OCI-M2 (cell line): Measurements from ENCODE around the gene PMVK.
"Not testable (repeated sequence)": the region's sequence is repeated elsewhere in the genome, so short reads cannot be mapped to it uniquely, and the experiment has no call there.

Experiments used
- DNase-seq: peaks from one replicate; lab custom pipeline; 2025; ENCODE audit not compliant: unreplicated experiment; lab: John Stamatoyannopoulos, UW

Gene PMVK

DNA sequence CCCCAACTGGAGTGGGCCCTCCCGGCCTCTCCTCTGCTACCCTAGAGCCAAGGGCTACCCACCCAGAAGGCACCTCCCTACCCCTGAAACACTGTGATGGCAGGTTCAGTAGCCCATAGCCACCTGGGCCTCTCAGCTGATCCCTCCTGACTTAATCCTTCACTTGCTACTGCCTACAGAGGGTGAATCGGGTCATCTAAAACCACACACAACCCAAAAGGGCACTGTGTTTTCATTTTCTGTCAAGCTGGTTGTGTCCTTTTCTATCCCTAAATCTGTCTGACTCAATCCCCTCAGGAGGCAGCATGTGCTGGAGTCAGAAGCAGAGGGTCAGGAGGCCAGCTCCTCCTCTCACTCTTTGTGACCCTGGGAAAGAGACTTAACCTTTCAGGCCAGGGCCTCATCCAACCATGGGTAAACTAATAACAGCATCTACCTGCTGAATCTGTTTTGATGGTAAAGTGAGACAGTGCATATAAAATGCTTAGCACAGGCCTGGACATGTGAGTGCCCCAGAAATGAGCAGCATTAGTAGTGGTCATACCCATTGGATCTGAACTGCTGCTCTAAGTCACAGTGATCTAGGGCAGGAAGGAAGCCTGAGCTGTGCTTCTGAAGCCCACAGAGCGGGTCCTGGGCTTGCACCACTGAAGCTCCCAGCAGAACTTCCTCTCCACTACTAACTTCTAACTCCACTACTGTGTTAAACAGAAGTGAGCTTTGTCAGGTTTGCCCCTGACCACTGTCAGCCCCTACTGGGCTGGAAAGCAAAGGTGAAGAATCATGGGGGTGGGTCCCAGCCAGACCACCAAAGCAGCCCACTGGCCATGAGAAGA lies 11.0 kb downstream of the PMVK start:
- DNase-seq: no peak

DNA sequence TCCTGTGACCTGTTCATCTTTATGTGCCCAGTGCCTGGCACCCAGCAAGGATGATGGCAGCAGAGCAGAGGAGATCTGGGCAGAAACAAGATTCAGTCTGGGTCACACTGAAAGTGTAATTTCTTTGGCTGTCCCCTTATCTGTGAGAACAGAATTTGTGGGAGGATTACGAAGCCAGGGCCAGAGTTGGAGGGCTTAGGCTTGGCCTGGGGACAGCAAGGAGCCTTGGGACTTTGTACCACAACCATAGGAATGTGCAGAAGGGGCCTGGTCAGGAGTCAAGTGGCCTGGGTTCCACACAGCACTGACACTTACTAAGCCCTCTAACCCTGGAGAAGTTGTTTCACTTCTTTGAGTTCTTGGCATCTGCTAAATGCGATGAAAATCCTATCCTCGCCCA lies 12.8 kb downstream of the PMVK start:
- DNase-seq: no peak

DNA sequence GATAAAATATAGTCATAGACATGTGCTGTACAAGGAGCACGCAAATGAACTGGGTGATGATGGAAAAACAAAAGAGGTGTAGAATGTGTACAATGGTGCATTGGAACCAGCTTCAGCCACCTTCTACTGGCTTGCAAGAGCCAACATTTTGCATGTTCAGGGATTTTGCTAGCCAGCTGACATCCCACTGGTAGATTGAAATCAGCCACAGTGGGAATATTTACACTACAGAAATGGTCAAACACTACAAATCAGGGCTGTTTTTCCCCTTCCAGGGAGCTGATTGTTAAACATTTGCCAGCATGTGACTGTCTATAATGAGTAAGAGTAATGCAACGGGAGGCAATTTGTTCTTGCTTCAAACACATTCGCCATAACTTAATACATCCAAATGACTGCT lies 23.2 kb downstream of the PMVK start:
- no peak for DNase-seq

DNA sequence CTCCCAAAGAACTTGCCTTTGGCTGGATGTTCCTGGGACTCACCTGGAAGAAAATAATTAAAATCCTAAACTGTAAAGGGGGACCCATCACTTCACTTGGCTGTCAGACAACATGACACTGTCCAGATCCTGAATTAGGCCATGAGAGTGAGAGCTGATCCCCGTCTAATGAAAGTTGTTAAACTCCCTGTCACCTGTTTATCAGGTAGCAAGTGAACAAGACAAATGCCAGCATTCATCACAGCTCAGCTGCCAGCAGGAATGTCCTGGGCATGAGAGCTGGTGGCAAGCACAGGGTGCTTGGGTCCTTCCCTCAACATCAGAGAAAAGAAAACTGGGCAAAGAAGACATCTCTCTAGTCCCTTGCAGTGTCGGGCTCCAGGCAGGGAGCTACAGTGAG lies 23.8 kb downstream of the PMVK start:
- no peak for DNase-seq

- no peak for DNase-seq
Measured at GRCh38 chr1:154911691-154912550, 24.6 kb downstream of the PMVK start.

GRCh38 chr1:154910851-154911250 lies 25.7 kb downstream of the PMVK start:
- no peak for DNase-seq

DNA sequence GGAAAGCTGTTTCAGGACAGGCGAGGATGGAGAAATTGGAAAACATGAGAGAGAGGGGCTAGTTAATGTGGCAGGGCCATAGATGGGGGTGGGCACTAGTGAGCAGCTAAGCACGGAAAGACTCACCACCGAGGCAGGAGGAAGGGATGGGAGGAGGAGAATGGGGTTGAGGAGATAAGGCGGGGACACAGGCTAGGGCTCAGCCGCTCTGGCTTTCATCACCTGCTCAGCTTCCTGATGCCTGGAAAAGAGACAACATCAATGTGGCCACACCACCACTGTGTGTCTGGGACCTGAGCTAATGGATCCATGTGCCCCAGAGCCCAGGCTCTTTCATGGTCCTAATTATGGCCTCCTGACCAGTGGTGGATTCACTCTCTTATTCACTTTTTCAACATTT lies 27.6 kb downstream of the PMVK start:
- DNase-seq: no peak

- DNase-seq: not testable (repeated sequence)
Measured at GRCh38 chr1:154908129-154908528, 28.4 kb downstream of the PMVK start.

GRCh38 chr1:154906621-154907081 lies 29.9 kb downstream of the PMVK start:
- no peak for DNase-seq

DNA sequence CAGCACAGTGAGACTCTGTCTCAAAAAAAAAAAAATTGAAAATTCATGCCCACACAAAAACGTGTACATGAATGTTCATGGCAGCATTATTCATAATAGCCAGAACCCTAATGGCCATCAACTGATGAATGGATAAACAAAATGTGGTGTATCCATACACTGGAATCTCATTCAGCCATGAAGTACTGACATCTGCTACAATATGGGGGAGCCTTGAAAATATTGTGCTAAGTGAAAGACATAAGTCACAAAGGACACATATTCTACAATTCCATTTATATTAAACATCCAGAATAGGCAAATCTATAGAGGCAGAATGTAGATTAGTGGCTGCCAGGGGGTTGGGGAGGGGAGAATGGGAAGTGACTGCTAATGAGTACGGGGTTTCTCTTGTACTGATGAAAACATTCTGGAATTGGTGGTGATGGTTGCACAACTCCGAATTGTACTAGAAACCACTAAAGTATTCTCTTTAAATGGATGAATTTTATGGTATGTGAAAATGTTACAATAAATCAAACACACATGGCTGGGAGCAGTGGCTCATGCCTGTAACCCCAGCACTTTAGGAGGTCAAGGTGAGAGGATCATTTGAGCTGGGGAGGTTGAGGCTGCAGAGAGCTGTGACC lies 33.5 kb downstream of the PMVK start:
- no peak for DNase-seq

GRCh38 chr1:154901591-154901990 lies 34.9 kb downstream of the PMVK start:
- no peak for DNase-seq

- no peak for DNase-seq
Measured at GRCh38 chr1:154899041-154899440, 37.5 kb downstream of the PMVK start.

DNA sequence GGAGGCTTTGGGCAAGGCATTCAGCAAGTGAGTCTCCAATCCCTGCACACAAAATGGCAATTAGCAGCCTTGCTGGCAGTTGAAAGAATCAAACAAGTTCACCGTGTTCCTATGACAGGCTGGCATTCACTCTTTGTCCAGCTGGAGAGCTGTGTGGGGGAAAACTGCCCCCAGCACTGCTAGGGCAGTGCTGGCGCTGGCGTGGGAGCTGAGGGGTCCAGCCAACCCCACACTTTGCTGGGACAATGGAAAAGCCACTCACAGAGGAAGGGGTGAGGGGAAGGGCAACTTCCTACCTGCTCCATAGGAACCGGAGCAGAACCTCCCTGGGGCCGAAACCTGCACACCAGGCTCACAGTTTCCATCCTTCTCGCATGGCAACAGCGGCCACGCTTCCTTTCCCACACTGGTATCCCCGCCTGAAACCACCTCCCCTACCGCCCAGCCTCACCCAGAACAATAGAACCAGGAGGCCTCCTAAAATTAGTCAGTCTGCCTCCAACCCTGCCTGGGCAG lies 39.7 kb downstream of the PMVK start:
- DNase-seq: no peak

DNA sequence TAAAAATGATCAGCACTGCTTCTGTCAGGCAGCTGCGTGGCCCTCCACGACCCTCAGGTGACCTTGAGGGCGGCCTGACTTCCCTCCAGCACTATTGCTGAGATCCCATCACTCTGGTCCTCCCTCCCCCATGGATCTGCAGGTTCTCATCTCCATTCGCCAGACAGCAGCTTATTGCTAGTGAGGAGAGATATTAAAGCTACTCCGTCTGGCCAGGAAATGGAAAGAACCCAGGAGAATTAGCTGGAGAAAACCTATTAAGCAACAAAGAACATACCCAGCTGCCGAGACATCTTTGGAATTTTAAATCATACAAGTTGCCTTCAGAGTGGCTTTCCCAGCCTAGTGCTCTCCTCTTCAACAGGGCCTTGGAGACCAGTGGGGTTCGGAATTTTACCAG lies 40.7 kb downstream of the PMVK start:
- no peak for DNase-seq

DNA sequence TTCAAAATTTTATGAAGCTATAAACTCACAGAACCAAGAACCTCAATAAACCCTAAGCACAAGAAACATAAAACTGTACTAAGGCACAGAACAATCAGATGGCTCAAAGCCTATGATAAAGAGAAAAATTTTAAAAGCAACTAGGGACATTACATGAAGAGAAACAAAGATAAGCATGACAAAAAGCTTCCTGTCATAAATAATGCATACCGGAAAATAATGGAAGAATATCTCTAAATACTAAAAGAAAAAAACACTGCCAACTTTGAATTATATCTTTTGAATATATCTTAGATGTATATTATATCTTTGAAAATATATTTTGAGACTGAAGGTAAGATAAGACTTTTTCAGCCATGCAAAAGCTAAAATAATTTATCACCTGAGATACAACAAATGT lies 45.1 kb downstream of the PMVK start:
- DNase-seq: no peak

DNA sequence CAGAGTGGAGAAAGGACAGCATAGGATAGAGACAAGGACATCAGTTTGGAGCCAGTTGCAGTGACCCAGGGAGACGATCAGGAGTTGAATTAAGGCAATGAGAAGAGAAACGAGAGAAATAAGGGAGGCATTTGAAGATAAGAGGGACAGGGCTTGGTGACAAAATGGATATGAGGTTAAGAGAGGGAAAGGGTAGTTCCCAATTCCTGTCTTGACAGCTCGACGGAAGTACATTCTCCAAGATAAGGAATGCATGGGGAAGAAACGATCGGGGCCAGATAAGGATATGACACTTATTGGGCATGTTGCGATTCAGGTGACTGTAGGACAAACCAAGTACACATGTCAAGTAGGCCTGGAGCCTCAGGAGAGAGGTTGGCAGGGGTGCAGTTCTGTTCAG lies 47.8 kb downstream of the PMVK start:
- no peak for DNase-seq

GRCh38 chr1:154886281-154887015 lies 50.1 kb downstream of the PMVK start:
- no peak for DNase-seq

- no peak for DNase-seq
Measured at GRCh38 chr1:154884869-154885701, 51.4 kb downstream of the PMVK start.

DNA sequence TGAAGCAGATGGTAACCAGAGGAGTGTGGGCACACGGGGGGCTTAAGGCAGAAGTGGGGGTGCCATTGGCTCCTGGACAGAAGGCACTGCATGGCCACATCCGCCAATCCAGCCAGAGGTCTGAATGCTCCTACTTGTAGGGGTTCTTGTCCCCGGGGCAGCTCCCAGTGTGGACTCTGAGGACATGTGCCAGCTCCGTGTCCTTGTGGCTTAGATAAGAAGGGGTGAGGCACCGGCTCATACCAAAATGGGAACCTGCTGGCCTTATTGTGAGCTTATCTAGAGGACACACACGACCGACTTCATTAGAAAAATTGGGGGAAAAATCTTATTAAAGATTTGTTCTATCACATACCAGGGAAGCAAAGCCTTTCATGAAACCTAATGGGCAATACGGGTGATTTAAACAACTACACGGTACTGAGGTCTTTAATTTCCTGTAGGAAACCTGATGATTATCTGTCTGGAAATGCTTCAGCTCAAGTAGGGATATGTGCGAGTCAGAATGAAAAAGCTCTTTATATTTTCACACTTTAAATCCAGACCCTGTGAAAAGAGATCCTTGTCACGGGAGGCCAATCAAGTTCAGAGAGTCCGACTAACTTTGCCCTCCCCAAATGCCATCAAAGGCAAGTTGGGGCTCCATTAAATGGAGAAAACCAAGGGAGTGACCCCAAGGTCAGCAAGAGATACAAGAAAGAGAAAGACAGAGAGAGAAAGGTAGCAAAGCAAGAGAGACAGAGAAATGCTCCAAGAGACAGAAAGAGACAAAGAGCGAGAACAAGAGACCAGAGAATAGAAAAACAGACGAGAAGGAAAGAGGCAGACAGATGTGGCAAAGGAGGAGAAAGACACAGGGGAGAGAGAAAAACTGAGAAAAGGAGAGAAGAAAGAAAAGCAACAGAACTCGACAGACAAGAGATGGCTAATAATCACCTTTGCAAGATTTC lies 52.3 kb downstream of the PMVK start:
- no peak for DNase-seq
